ENCODE data around the gene POP7. TPM values are rescaled to one million over a fixed set of nuclear protein-coding genes. Genes with fewer than 3 reads are reported as not detected.

POP7 gene
- total and polyA plus RNA-seq, 7 donors, result 28.4 to 129 (median 44.4) TPM

GRCh38 chr7:100719523-100720278, 13.8 kb downstream of the POP7 start:
- DNase-seq, result no peak
- intact Hi-C loops (cut with DNase I), result loop anchor here in 1 of 2 donors (10.0 kb wide), 1 partner anchor 245 kb away; the partner anchor contains the start of gene TSC22D4
- WGBS, 3 donors, result 41 to 47% (median 46%) methylated on average over 8 of the region's 8 CpGs
- H3K4me1 ChIP-seq, result no peaks in the 10 kb centered on the region
- no peaks in the 10 kb centered on the region for H3K36me3 ChIP-seq (ENCODE audit: insufficient read depth in 1 of 2, low read depth in 1 of 2)
- peaks cover 0 to 42% (median 14%) of the 10 kb centered on the region in 3 donors for H3K27me3 ChIP-seq (ENCODE audit: insufficient read depth in 3 of 3, low read length in 2 of 3)
- no peak for TF ChIP-seq CTCF (IDR thresholded peaks at IDR 0.05)
- no peak overlapping the region for H3K4me3 ChIP-seq
- no peaks in the 10 kb centered on the region for H3K9me3 ChIP-seq
- no peak overlapping the region for H3K27ac ChIP-seq
- no peak for ATAC-seq

- Histone ChIP-seq H3K9me3 (no peaks in the 10 kb centered on the region), H3K27ac (no peak within 1 kb of the TSS), H3K4me3 (no peak within 1 kb of the TSS), H3K36me3 (ENCODE audit: insufficient read depth in 1 of 2, low read depth in 1 of 2) (no peaks in the 10 kb centered on the region), H3K27me3 (ENCODE audit: insufficient read depth in 3 of 3, low read length in 2 of 3) (peaks cover 0 to 42% (median 14%) of the 10 kb centered on the region in 3 donors), H3K4me1 (no peaks in the 10 kb centered on the region)
- TF ChIP-seq CTCF (IDR thresholded peaks at IDR 0.05), result no peak
- ATAC-seq (no peak), DNase-seq (no peak)
- WGBS, 3 donors, result 1 to 3% (median 3%) methylated on average over 21 of the region's 21 CpGs
- intact Hi-C loops (cut with DNase I), result loop anchor here in 1 of 2 donors (10.0 kb wide), 1 partner anchor 245 kb away; the partner anchor contains the start of gene TSC22D4
Observed at GRCh38 chr7:100720279-100720670, 14.4 kb downstream of the POP7 start, which contains the start of gene EPO. EPO (plus strand) TSS chr7:100720468; CDS start chr7:100720981, 513 bp downstream.

GRCh38 chr7:100720671-100721504, 15.0 kb downstream of the POP7 start:
- Histone ChIP-seq H3K4me1 (no peaks in the 10 kb centered on the region), H3K4me3 (no peak overlapping the region), H3K27me3 (ENCODE audit: insufficient read depth in 3 of 3, low read length in 2 of 3) (peaks cover 0 to 42% (median 14%) of the 10 kb centered on the region in 3 donors), H3K27ac (no peak overlapping the region), H3K36me3 (ENCODE audit: insufficient read depth in 1 of 2, low read depth in 1 of 2) (no peaks in the 10 kb centered on the region), H3K9me3 (no peaks in the 10 kb centered on the region)
- 3 to 6% (median 5%) methylated on average over 38 to 56 of the region's 56 CpGs for WGBS, 3 donors
- DNase-seq (no peak), ATAC-seq (no peak)
- intact Hi-C loops (cut with DNase I), result loop anchor here in 1 of 2 donors (10.0 kb wide), 1 partner anchor 246 kb away; the partner anchor contains the start of gene TSC22D4
- TF ChIP-seq CTCF (IDR thresholded peaks at IDR 0.05), result no peak

- DNase-seq (no peak), ATAC-seq (no peak)
- Histone ChIP-seq H3K27ac (no peak overlapping the region), H3K36me3 (ENCODE audit: insufficient read depth in 1 of 2, low read depth in 1 of 2) (no peaks in the 10 kb centered on the region), H3K4me3 (no peak overlapping the region), H3K9me3 (no peaks in the 10 kb centered on the region), H3K27me3 (ENCODE audit: insufficient read depth in 3 of 3, low read length in 2 of 3) (peaks cover 0 to 42% (median 14%) of the 10 kb centered on the region in 3 donors), H3K4me1 (no peaks in the 10 kb centered on the region)
- 78 to 86% (median 79%) methylated on average over 8 of the region's 8 CpGs for WGBS, 3 donors
- TF ChIP-seq CTCF (IDR thresholded peaks at IDR 0.05), result no peak
- intact Hi-C loops (cut with DNase I), result loop anchor here in 1 of 2 donors (10.0 kb wide), 1 partner anchor 247 kb away; the partner anchor contains the start of gene TSC22D4
Observed at GRCh38 chr7:100721505-100721812, 15.5 kb downstream of the POP7 start.
